Measurements from ENCODE around the gene FAM227B.
"Not testable (repeated sequence)": the region's sequence is repeated elsewhere in the genome, so short reads cannot be mapped to it uniquely, and the experiment has no call there.

DNA sequence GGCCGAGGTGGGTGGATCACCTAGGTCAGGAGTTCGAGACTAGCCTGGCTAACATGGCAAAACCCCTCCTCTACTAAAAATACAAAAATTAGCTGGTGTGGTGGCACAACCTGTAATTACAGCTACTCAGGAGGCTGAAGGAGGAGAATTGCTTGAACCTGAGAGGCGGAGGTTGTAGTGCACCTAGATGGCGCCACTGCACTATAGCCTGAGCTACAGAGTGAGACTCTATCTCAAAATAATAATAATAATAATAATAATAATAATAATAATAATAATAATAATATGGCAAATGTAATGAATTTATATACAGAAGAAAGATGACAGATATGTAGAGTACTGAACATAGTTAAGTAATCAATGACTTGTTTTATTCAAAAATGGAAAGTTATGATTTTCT, 149.4 kb downstream of the FAM227B start:
- not testable (repeated sequence) for TF ChIP-seq SPI1, POLR2A, POLR2AphosphoS5, TAF1 (IDR thresholded peaks at IDR 0.05; ENCODE audit: low read depth, low read length)

All from GM12891 (cell line).